Psoas muscle (tissue), 8 donors: ENCODE results near the gene OR11A1. TPM values are rescaled to one million over a fixed set of nuclear protein-coding genes. Genes with fewer than 3 reads are reported as not detected.

Experiments used
- ATAC-seq, 4 donors: fragments of 200-7000 bp; cut with Tn5 transposase; one replicate each; pipeline ENCODE4 v1.9.1; 2020; ENCODE audit warnings: moderate library complexity in 3 of 4, mild to moderate bottlenecking in 2 of 4
- DNase-seq, 2 donors: peaks; one replicate each; pipeline ENCODE4 v3.0.0-alpha.2; 2020
- H3K27ac ChIP-seq: fragments of 200-600 bp; one replicate; pipeline ENCODE4 v1.8.0; 2022
- H3K27me3 ChIP-seq, 3 donors: fragments of 200-600 bp in 1 of 3; one replicate each; pipeline versions ENCODE4 v1.6.1 to v1.8.0; 2013 to 2022; ENCODE audit warnings: low read length in 2 of 3, mild to moderate bottlenecking in 2 of 3, moderate library complexity in 1 of 3; ENCODE audit not compliant: insufficient read depth in 3 of 3
- H3K36me3 ChIP-seq, 2 donors: fragments of 200-600 bp in 1 of 2; one replicate each; pipeline versions ENCODE4 v1.6.1 to v1.8.0; 2013 to 2022; ENCODE audit warnings: low read depth in 1 of 2, mild to moderate bottlenecking in 1 of 2, moderate library complexity in 1 of 2; ENCODE audit not compliant: insufficient read depth in 1 of 2
- H3K4me1 ChIP-seq: fragments of 200-600 bp; one replicate; pipeline ENCODE4 v1.8.0; 2022
- H3K4me3 ChIP-seq: fragments of 200-600 bp; one replicate; pipeline ENCODE4 v1.8.0; 2022; ENCODE audit warnings: mild to moderate bottlenecking
- H3K9me3 ChIP-seq: fragments of 200-600 bp; one replicate; pipeline ENCODE4 v1.8.0; 2022
- CTCF ChIP-seq: fragments of 200-600 bp; IDR thresholded peaks from one replicate; pipeline ENCODE4 v1.8.0; 2022; ENCODE audit warnings: antibody characterized with exemption
- WGBS, 3 donors: extraction: QIAGEN DNeasy Blood & Tissue Kit; methylation state at CpG; one replicate each; pipeline versions ENCODE4 v1.1.6 to v1.1.7; 2013; 5-methylcytosine and 5-hydroxymethylcytosine counted together
- intact Hi-C, 2 donors: fragments of 100-400 bp; cut with DNase I; formaldehyde crosslinking; loops; one replicate each; pipeline versions ENCODE4 v1.11.0 to v1.14.2; 2022
- polyA plus RNA-seq, 3 donors: library from polyadenylated mRNA; stranded (reverse); fragments of 200-250 nt; gene quantifications; one replicate each; pipeline ENCODE4 v1.2.3, GENCODE V29; 2013
- total RNA-seq, 4 donors: library from RNA; stranded (reverse); fragmentation: NEBNext Ultra II Directional in 2 of 4; extraction: Animal tissue kit (Norgen Biotek cat#: 25700) in 2 of 4; gene quantifications; one replicate each; pipeline versions ENCODE4 v1.2.1 to v1.2.4, GENCODE V29; 2021 to 2023
- donor health status: healthy with polysubstance abuse.
- donor health status: DM: no; HTN: no; CAD: no; lungs with moderate emphysema.
- donor health status: Bipolar disorder and iron deficiency.
- donor health status: healthy.
- donor health status: DM: yes; HTN: yes; CAD: no.
- donor health status: DM: no; HTN: no; CAD: no.
- donor health status: DM: no; HTN: no; CAD: no.
- donor health status: DM: yes; HTN: yes; CAD: no.

OR11A1 gene
- total and polyA plus RNA-seq, 7 donors = not detected

GRCh38 chr6:29496961-29497360 lies 40.1 kb upstream of the OR11A1 start:
- ATAC-seq = no peak
- WGBS, 3 donors = 64 to 71% (median 68%) methylated on average over 4 of the region's 4 CpGs

GRCh38 chr6:29495571-29495970 lies 38.7 kb upstream of the OR11A1 start:
- no peak for DNase-seq
- intact Hi-C loops = no loop called here
- no peaks in the 10 kb centered on the region for H3K36me3 ChIP-seq
- no peaks in the 10 kb centered on the region for H3K27me3 ChIP-seq
- H3K4me1 ChIP-seq = no peaks in the 10 kb centered on the region
- H3K4me3 ChIP-seq = no peak overlapping the region
- no peak overlapping the region for H3K27ac ChIP-seq
- no peaks in the 10 kb centered on the region for H3K9me3 ChIP-seq
- no peak for ATAC-seq
- 48 to 57% (median 53%) methylated on average over 4 of the region's 4 CpGs for WGBS, 3 donors
- TF ChIP-seq CTCF = no peak

More at GRCh38 chr6:29496961-29497360, 40.1 kb upstream of the OR11A1 start:
- intact Hi-C loops = no loop called here
- no peak for DNase-seq
- Histone ChIP-seq H3K9me3 (no peaks in the 10 kb centered on the region), H3K4me3 (no peak overlapping the region), H3K4me1 (no peaks in the 10 kb centered on the region), H3K36me3 (no peaks in the 10 kb centered on the region), H3K27me3 (no peaks in the 10 kb centered on the region), H3K27ac (no peak overlapping the region)
- no peak for TF ChIP-seq CTCF

GRCh38 chr6:29494131-29494530 lies 37.3 kb upstream of the OR11A1 start:
- DNase-seq (no peak), ATAC-seq (no peak)
- no peaks in the 10 kb centered on the region for H3K27me3 ChIP-seq
- WGBS, 3 donors = 48 to 69% (median 63%) methylated on average over 2 of the region's 2 CpGs
- H3K36me3 ChIP-seq = no peaks in the 10 kb centered on the region
- H3K4me3 ChIP-seq = no peak overlapping the region
- H3K4me1 ChIP-seq = no peaks in the 10 kb centered on the region
- intact Hi-C loops = no loop called here
- H3K27ac ChIP-seq = no peak overlapping the region
- no peaks in the 10 kb centered on the region for H3K9me3 ChIP-seq
- no peak for TF ChIP-seq CTCF

- Histone ChIP-seq H3K36me3 (no peaks in the 10 kb centered on the region), H3K4me1 (no peaks in the 10 kb centered on the region), H3K27me3 (no peaks in the 10 kb centered on the region), H3K27ac (no peak overlapping the region), H3K9me3 (no peaks in the 10 kb centered on the region), H3K4me3 (no peak overlapping the region)
- no peak for ATAC-seq
- no peak for DNase-seq
- 63 to 69% (median 64%) methylated on average over 2 of the region's 2 CpGs for WGBS, 3 donors
- TF ChIP-seq CTCF = no peak
- intact Hi-C loops = no loop called here
Measured at GRCh38 chr6:29493261-29493660, 36.4 kb upstream of the OR11A1 start.

- 83 to 85% (median 84%) methylated on average over 4 of the region's 4 CpGs for WGBS, 3 donors
- intact Hi-C loops = no loop called here
- Histone ChIP-seq H3K36me3 (no peaks in the 10 kb centered on the region), H3K27ac (no peak overlapping the region), H3K4me3 (no peak overlapping the region), H3K9me3 (no peaks in the 10 kb centered on the region), H3K4me1 (no peaks in the 10 kb centered on the region), H3K27me3 (no peaks in the 10 kb centered on the region)
- ATAC-seq = no peak
- no peak for DNase-seq
- TF ChIP-seq CTCF = no peak
Measured at GRCh38 chr6:29491574-29491973, 34.7 kb upstream of the OR11A1 start.
